NCI-H2107 treated with DMSO at 0.1 percent for 48 hours (cell line): Measurements from ENCODE around the gene TSSK2.

Experiments used
- DNase-seq: peaks from one replicate; lab custom pipeline; 2025; ENCODE audit not compliant: unreplicated experiment; lab: John Stamatoyannopoulos, UW

Gene TSSK2

GRCh38 chr22:19180740-19181410, 49.8 kb downstream of the TSSK2 start:
- DNase-seq, result no peak

GRCh38 chr22:19181786-19182471, 50.8 kb downstream of the TSSK2 start:
- DNase-seq, result no peak
